K562 treated with DMSO at 1 percent for 24 hours (cell line): ENCODE data around the gene KRTCAP2. TPM values are rescaled to one million over a fixed set of nuclear protein-coding genes. Genes with fewer than 3 reads are reported as not detected.

Experiments
- total RNA-seq: library from RNA; unstranded; fragments of 300-600 nt; gene quantifications from 2 replicates; pipeline ENCODE4 v1.2.3, GENCODE V29; 2022; ENCODE audit warnings: low read depth; ENCODE audit not compliant: insufficient read depth

Gene KRTCAP2
- total RNA-seq = 319 and 328 TPM in 2 replicates

DNA sequence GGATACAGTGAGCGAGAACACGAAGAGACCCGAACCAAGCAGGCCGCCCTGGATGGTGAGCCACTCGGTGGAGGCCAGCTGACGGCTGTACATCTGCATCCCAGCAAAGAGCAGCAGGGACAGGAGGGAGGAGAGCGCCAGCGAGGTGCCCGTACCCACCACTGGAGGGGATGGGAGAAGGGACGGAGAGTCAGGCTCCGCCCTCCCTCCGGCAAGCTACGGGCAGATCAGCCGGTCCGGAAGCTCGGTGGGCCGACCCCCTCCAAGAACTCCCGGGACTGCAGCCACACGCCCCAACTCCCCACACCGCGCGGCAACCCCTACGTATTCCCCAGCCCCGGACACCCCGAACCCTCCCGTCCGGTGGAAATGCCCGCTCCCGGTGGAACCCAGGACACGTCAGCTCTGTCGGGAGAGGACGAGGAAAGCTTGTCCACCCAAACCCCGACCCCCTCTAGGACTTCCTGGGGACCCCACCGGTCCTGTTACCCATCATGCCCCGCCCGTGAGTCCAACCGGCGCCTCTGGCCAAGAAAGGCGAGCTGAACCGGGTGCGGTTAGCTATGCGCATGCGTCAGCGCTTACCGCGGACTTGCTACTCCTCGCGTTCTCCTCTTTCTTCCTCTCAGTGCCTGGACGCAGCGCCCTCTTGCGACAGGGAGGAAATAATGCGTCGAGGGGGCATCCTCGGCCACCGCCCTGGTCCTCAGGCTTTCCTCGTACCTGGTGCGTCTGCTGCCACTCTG, at the start of gene KRTCAP2:
KRTCAP2 (minus strand) TSS at position 573 of the 746 bp plus-strand sequence; CDS start at position 493, 80 bp downstream.

DNA sequence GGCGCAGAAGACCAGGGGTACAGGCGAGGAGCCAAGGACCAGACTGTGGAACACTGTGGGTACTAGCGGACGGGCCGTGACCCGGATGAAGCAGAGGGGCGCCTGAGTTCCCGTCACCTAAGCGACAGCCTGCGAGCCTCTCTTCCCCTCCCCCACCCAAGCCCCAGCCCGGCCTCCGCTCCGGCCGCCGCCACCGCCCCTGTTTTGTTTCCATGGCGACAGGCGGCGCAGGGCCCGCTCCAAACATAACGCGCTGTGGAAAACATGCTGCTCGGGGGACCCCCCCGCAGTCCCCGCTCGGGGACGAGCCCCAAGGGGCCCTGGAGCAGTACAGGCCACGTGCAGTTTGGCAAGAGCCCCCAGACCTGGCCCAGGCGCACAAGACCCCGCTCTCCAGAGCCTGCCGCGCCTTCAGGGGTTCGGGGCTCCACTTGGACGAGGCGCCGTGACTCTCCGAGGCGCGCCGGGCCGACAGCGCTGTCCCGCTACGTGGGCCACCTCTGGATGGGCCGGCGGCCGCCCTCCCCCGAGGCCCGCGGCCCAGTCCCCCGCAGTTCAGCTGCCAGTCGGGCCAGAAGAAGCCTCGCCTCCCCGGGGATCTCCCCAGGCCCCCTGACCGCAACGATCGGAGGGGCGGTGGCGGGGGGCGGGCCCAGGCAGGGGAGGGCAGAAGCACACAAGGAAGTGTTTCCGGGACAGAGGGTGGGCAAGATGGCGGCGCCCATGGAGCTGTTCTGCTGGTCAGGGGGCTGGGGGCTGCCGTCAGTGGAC, 35.6 kb upstream of the KRTCAP2 start, which contains the start of gene MTX1:
MTX1 (plus strand) TSS at position 155 of the 771 bp plus-strand sequence; CDS start at position 265, 110 bp downstream.

DNA sequence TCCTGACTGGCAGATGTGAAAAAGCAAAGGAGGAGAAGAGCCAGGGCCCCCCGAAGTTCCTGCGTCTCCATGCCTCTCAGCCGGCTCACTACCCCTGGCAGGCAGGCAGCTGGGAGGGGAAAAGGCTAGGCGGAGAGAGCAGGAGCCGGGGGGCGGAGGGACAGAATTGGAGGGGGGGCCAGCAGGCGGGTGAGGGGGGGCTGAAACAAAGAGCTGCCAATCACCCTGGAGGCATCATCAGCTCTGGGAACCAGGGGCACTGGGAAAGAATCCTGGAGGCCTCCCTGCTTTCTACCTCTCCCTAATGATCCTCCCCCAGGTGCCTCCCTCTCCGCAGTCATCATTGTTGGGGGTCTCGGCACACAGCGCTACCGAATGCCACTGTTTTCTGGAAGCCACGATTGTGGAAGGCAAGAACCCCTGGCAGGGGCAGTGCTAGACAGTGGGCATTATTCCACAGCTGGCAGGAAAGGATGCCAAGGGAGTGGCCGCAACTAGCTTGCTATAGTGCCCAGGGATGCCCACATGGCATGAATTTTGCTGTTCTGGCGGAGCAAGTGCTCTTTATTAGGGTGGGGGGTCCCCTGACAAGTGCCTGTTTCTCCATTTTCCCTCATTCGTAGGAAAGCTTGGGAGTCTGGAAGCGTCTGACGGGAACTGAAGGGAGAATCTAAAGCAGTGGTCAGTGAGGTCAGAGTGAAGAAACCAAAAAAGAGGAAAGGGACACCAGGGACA, 34.9 kb upstream of the KRTCAP2 start, which contains the start of gene THBS3:
THBS3 (minus strand) TSS at position 92 of the 735 bp plus-strand sequence; CDS start at position 71, 21 bp downstream.

DNA sequence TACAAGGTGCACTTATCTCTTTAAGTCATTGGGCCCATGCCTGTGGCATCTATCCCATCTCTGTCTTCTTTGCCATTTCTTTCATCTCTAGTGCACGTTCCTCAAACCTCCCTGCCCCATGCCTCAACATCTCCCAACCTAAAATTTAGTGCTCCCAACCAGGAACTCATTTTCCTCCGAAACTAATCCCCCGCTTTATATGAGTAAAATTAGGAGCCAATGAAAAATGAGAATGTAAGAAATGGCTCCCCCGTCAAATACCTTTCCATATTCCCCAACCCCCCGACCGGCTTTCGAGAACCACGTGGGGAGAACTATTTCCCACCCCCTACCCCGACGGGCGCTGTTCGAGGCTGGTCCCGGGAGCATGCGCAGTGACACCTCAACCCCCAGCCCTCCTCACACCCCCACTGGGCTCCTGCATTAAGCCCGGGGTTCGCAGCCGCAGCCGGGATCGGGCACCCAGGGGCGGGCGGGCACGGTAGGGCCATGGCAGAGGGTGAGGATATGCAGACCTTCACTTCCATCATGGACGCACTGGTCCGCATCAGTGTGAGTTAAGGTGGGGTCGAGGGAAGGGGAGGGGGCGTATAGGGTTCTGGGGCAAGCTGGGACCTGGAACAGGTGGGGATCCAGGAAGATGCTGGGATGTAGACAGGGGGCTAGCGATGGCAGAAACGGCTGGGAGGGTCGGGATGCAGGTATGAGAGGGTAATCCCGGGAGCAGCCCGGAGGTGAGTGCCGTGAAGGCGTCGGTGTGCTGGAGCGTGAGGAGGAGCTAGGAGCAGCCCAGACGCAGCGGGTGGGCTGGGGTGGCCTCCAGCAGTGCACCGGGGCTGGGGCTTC, 597 bp upstream of the KRTCAP2 start, which contains the start of gene TRIM46:
TRIM46 (plus strand) TSS at position 372 of the 846 bp plus-strand sequence; CDS start at position 490, 118 bp downstream.

DNA sequence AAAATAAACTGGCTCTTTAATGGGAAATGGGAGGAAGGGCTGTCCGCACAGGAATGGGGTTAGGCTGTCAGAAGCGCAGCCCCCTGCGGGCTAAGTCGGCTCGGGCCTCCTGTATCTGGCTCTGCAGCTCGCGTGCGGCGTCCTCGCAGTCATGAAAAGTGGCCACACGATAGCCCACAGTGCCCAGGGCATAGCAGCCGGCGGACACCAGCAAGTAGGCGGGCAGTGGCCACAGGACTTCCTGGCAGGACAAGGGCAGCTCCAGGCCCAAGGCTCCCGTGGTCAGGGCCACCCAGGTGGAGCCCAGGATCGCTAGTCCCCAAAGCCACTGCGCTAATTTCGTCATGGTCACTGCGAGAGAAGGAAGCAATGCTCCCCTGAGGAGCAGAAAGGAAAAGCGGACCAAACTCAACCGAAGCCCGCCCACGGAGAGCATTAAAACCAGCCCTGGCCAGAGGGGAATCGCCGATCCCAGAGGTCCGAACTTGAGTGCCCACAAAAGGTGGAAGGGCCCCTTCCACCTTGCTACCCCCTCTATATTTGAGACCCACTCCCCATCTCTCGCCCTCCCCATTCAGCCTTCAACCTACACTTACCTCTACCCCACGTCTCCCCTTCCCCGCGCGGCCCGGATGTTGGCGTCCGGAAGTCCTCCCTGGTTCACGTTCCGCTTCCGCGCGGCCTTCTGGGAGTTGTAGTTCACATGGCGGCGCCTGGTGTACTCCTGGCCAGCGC, 33.0 kb downstream of the KRTCAP2 start, which contains the start of gene DPM3:
DPM3 (minus strand) TSS at position 637 of the 735 bp plus-strand sequence; CDS start at position 346, 291 bp downstream.

DNA sequence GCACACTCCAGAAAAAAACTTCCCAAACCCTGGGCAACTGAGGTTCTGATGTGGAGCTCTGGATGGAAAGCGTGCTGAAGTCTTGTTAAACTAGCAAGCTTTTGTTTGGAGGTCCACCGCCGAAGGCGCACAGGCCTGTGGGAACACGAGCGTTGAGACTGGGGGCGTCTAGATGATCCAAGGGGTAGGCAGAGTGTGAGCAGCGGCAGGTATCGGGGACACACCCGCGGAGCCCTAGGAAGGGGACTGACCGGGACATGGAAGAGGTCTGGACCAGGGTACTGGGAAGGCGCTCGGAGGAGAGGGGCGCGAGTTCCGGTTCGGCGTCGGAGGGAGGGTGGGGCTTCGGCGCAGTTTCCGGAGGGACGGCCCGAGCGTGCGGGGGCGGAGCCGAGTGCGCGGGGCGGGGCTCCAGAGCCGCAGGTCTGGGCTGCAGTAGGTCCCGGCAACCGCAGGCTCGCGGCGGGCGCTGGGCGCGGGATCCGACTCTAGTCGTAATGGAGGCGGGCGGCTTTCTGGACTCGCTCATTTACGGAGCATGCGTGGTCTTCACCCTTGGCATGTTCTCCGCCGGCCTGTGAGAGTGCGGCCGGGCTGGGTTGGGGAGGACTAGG, 37.6 kb downstream of the KRTCAP2 start, which contains the start of gene SLC50A1:
SLC50A1 (plus strand) TSS at position 438 of the 614 bp plus-strand sequence; CDS start at position 498, 60 bp downstream.

DNA sequence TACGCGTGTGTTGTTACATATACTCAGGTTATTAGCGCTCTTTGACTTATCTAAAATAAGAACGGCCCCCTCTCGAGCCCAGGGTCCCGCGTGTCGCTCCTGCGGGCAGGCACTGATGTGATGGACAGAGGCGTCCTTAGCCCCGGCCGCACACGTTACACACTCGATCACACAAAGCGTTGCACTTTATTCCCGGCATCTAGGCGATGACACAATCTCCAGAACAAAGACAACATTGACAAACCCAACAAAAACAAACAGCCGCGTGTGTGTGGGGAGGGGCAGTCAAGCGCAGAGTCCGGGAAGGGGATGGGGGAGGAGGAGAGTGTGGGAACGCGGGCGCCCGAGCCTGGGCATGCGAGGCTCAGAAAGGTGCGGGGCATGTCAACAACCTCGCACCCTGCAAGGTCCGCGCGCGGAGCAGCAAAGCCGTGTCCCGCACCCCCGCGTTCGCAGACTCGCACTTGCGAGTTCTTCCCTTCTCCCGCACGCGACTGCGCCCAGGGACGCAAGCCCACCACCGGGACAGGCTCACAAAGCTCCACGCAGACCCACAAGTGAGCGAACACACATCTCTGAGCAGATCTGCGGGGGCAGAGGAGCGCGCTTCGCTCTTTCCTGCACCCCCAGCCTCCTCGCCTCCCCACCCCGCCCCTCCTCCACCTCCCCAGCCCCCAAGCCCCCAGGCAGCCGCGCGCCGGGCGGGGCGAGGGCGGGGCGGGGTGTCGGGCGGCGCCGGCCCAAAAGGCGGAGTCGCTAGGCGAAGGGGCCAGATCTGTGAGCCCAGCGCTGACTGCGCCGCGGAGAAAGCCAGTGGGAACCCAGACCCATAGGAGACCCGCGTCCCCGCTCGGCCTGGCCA, 45.8 kb downstream of the KRTCAP2 start, which contains the start of gene EFNA1:
EFNA1 (plus strand) TSS at position 772 of the 862 bp plus-strand sequence. CDS start 102 bp downstream, outside the sequence.

Other genes starting within 250 kb of the KRTCAP2 start
- 22.5 and 25.3 TPM in 2 replicates for gene PMVK, start 236.6 kb downstream of the KRTCAP2 start, total RNA-seq
- gene PBXIP1, start 217.2 kb downstream of the KRTCAP2 start, total RNA-seq = 22.6 and 23.0 TPM in 2 replicates
- gene PYGO2, start 211.5 kb downstream of the KRTCAP2 start, total RNA-seq = 49.1 and 50.8 TPM in 2 replicates
- gene SHC1, start 202.6 kb downstream of the KRTCAP2 start, total RNA-seq = 53.7 and 61.2 TPM in 2 replicates
- 334 and 346 TPM in 2 replicates for gene CKS1B, start 198.6 kb downstream of the KRTCAP2 start, total RNA-seq
- 45.3 and 54.6 TPM in 2 replicates for gene FLAD1, start 190.0 kb downstream of the KRTCAP2 start, total RNA-seq
- gene LENEP, start 179.7 kb downstream of the KRTCAP2 start, total RNA-seq = not detected in 2 replicates
- gene ZBTB7B, start 170.5 kb downstream of the KRTCAP2 start, total RNA-seq = 41.9 and 50.3 TPM in 2 replicates
- 0.68 and 2.1 TPM in 2 replicates for gene DCST2, start 139.5 kb downstream of the KRTCAP2 start, total RNA-seq
- not detected in 2 replicates for gene DCST1, start 139.5 kb downstream of the KRTCAP2 start, total RNA-seq
- 60.0 and 63.6 TPM in 2 replicates for gene ADAM15, start 122.0 kb downstream of the KRTCAP2 start, total RNA-seq
- gene EFNA4, start 109.6 kb downstream of the KRTCAP2 start, total RNA-seq = 16.7 and 17.6 TPM in 2 replicates
- gene EFNA3, start 94.5 kb downstream of the KRTCAP2 start, total RNA-seq = 5.8 and 5.9 TPM in 2 replicates
- 4.9 and 5.8 TPM in 2 replicates for gene EFNA1, start 45.4 kb downstream of the KRTCAP2 start, total RNA-seq
- 107 and 111 TPM in 2 replicates for gene SLC50A1, start 37.5 kb downstream of the KRTCAP2 start, total RNA-seq
- gene DPM3, start 32.8 kb downstream of the KRTCAP2 start, total RNA-seq = 97.5 and 132 TPM in 2 replicates
- not detected in 2 replicates for gene TRIM46, start 545 bp upstream of the KRTCAP2 start, total RNA-seq
- gene THBS3, start 34.6 kb upstream of the KRTCAP2 start, total RNA-seq = 4.2 and 4.4 TPM in 2 replicates
- gene MTX1, start 35.4 kb upstream of the KRTCAP2 start, total RNA-seq = 72.4 and 82.0 TPM in 2 replicates
- 38.1 and 40.6 TPM in 2 replicates for gene ENTREP3, start 82.2 kb upstream of the KRTCAP2 start, total RNA-seq
- 123 and 125 TPM in 2 replicates for gene SCAMP3, start 89.1 kb upstream of the KRTCAP2 start, total RNA-seq
- gene CLK2, start 100.2 kb upstream of the KRTCAP2 start, total RNA-seq = 33.3 and 42.5 TPM in 2 replicates
- 5.9 and 6.2 TPM in 2 replicates for gene HCN3, start 104.2 kb upstream of the KRTCAP2 start, total RNA-seq
- 18.6 and 20.2 TPM in 2 replicates for gene PKLR, start 128.1 kb upstream of the KRTCAP2 start, total RNA-seq
- gene FDPS, start 135.6 kb upstream of the KRTCAP2 start, total RNA-seq = 215 TPM in 2 replicates
- gene RUSC1, start 147.6 kb upstream of the KRTCAP2 start, total RNA-seq = 75.1 and 77.0 TPM in 2 replicates